ENCODE results near the gene COL27A1. TPM values are rescaled to one million over a fixed set of nuclear protein-coding genes. Genes with fewer than 3 reads are reported as not detected.

COL27A1 gene
- total RNA-seq, 4 donors from 2014 or later: 1.0 to 5.7 (median 3.3) TPM

- Histone ChIP-seq H3K27me3 (no peaks in the 10 kb centered on the region), H3K27ac (no peak overlapping the region), H3K36me3 (peaks cover 0 to 5% of the 10 kb centered on the region in 2 donors), H3K9me3 (peaks cover 0 to 7% (median 0%) of the 10 kb centered on the region in 3 donors), H3K4me3 (no peak overlapping the region), H3K4me1 (no peaks in the 10 kb centered on the region)
- 70% methylated on average over 2 to 6 of the region's 8 CpGs for WGBS, 2 donors (ENCODE audit: low coverage in 1 of 2)
- no peak for ATAC-seq
- TF ChIP-seq POLR2AphosphoS5 (IDR thresholded peaks at IDR 0.05): no peak
- no peak for TF ChIP-seq EP300 (IDR thresholded peaks at IDR 0.05)
- no peak for TF ChIP-seq CTCF (IDR thresholded peaks at IDR 0.05)
- no peak for TF ChIP-seq POLR2A (IDR thresholded peaks at IDR 0.05)
Observed at GRCh38 chr9:114312513-114312875, 157.2 kb downstream of the COL27A1 start.

- no peak for TF ChIP-seq POLR2A (IDR thresholded peaks at IDR 0.05)
- TF ChIP-seq CTCF (IDR thresholded peaks at IDR 0.05): no peak
- TF ChIP-seq EP300 (IDR thresholded peaks at IDR 0.05): no peak
- TF ChIP-seq POLR2AphosphoS5 (IDR thresholded peaks at IDR 0.05): no peak
- WGBS, 2 donors (ENCODE audit: low coverage in 1 of 2): 60 to 76% methylated on average over 2 to 8 of the region's 8 CpGs
- no peaks in the 10 kb centered on the region for H3K27me3 ChIP-seq
- H3K36me3 ChIP-seq: peaks cover 0 to 5% of the 10 kb centered on the region in 2 donors
- no peak overlapping the region for H3K4me3 ChIP-seq
- no peaks in the 10 kb centered on the region for H3K4me1 ChIP-seq
- H3K9me3 ChIP-seq: peaks cover 0 to 7% (median 0%) of the 10 kb centered on the region in 3 donors
- H3K27ac ChIP-seq: no peak overlapping the region
- ATAC-seq: no peak
Observed at GRCh38 chr9:114313186-114313585, 157.8 kb downstream of the COL27A1 start.

- H3K36me3 ChIP-seq: peaks cover 0 to 5% of the 10 kb centered on the region in 2 donors
- peaks cover 0 to 7% (median 0%) of the 10 kb centered on the region in 3 donors for H3K9me3 ChIP-seq
- H3K27me3 ChIP-seq: no peaks in the 10 kb centered on the region
- H3K27ac ChIP-seq: no peak overlapping the region
- H3K4me3 ChIP-seq: no peak overlapping the region
- ATAC-seq: no peak
- no peaks in the 10 kb centered on the region for H3K4me1 ChIP-seq
- 75 to 76% methylated on average over 6 to 7 of the region's 7 CpGs for WGBS, 2 donors (ENCODE audit: low coverage in 1 of 2)
- TF ChIP-seq POLR2AphosphoS5 (IDR thresholded peaks at IDR 0.05) (no peak), CTCF (IDR thresholded peaks at IDR 0.05) (no peak), EP300 (IDR thresholded peaks at IDR 0.05) (no peak), POLR2A (IDR thresholded peaks at IDR 0.05) (no peak)
Observed at GRCh38 chr9:114314256-114314867, 159.0 kb downstream of the COL27A1 start.

- Histone ChIP-seq H3K4me3 (no peak overlapping the region), H3K27me3 (peaks cover 7% of the 10 kb centered on the region), H3K27ac (no peak overlapping the region), H3K4me1 (no peaks in the 10 kb centered on the region), H3K36me3 (peaks cover 0 to 5% of the 10 kb centered on the region in 2 donors), H3K9me3 (peaks cover 0 to 7% (median 0%) of the 10 kb centered on the region in 3 donors)
- 78 to 80% methylated on average over 1 to 8 of the region's 8 CpGs for WGBS, 2 donors (ENCODE audit: low coverage in 1 of 2)
- TF ChIP-seq EP300 (IDR thresholded peaks at IDR 0.05): no peak
- no peak for TF ChIP-seq CTCF (IDR thresholded peaks at IDR 0.05)
- TF ChIP-seq POLR2AphosphoS5 (IDR thresholded peaks at IDR 0.05): no peak
- no peak for TF ChIP-seq POLR2A (IDR thresholded peaks at IDR 0.05)
- no peak for ATAC-seq
Observed at GRCh38 chr9:114314881-114315722, 159.8 kb downstream of the COL27A1 start.
